Measurements from ENCODE around the gene GABRB3.

Gene GABRB3

GRCh38 chr15:26631894-26632293 lies 141.0 kb downstream of the GABRB3 start:
- no peak for DNase-seq (ENCODE audit: low read depth in 2 of 2)

DNA sequence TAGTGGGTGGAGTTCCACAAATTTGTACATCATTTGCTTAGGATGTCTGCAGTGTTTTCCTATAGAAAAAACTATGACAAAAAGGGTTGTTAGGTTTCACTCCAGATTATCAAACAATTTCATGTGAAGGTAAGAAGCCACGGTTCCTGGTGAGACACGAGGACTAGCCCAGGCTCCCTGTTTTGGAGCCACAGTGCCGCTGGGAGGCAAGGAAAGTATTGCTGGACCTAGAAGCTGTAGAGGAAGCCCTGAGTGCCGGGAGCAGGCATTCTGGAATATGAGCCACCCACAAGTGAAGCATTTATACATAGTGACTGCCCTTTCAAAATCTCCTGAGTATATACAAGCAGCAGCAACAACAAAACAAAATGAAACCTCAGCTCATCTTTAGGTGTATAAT lies 142.0 kb downstream of the GABRB3 start:
- DNase-seq (ENCODE audit: low read depth in 2 of 2) = no peak

- no peak for DNase-seq (ENCODE audit: low read depth in 2 of 2)
Measured at GRCh38 chr15:26628879-26629529, 143.9 kb downstream of the GABRB3 start.

GRCh38 chr15:26628071-26628470 lies 144.8 kb downstream of the GABRB3 start:
- DNase-seq (ENCODE audit: low read depth in 2 of 2) = no peak

DNA sequence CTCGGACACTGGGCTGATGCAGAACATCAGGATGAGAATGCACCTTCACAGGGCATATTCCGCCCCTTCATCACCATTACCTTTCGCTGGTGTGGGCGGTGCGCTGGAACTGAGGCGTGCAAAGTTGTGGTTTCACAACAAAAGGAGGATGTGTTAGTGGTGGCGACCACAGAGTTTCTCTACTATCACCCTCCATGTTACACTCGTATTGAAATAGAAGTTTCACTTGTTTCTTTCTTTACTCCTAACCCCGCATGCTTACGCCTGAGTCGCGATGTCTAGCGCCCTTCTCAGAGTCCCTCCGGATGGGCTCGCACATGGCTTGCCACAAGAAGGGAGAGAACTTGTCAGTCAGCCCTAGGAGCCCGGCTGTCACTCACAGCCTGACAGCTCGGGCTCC lies 148.7 kb downstream of the GABRB3 start:
- no peak for DNase-seq (ENCODE audit: low read depth in 2 of 2)

GRCh38 chr15:26623071-26623470 lies 149.8 kb downstream of the GABRB3 start:
- DNase-seq (ENCODE audit: low read depth in 2 of 2) = no peak

GRCh38 chr15:26621816-26622215 lies 151.1 kb downstream of the GABRB3 start:
- no peak for DNase-seq (ENCODE audit: low read depth in 2 of 2)

DNA sequence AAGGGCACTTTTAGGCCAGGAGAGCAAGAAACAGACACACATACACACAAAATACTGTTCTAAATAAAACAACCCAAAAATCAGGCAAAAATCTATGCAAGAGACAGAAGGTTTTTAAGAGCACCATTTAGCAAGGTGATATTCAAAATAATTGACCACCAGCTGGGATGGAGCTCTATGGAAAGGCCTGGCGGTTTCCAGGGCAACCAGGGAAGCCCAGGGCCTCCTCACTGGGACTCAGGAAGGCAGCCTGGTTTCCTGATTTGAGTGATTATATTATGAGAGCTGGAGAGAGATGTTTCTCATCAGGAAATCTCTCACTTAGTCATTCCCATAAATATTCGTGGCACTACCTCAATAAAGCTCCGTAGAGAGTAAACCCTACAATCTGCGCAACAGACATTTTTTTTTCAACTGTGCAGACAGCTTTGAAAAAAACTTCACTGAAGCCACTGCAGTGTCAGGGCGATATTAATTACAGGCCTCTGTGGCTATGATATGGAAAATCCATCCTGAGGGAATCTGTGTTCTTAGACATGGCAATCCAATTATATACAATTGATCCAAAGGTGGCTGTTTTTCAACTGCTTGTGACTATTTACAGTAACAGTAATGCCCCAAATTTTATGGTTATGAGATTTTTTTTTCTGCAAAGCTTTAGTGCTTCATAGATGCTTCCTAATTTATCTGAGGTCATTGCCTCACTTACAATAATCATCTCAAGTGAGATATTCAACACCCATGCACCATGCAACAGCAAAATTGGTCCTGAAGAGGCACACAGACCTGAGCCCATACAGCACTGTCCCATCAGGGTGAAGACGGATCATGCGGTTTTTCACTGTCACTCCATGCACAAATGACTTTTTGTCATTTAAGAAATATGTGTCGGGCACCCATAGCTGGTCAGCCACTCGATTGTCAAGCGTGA lies 152.1 kb downstream of the GABRB3 start:
- no peak for DNase-seq (ENCODE audit: low read depth in 2 of 2)

- DNase-seq (ENCODE audit: low read depth in 2 of 2) = no peak
Measured at GRCh38 chr15:26615927-26616302, 157.0 kb downstream of the GABRB3 start.

- no peak for DNase-seq (ENCODE audit: low read depth in 2 of 2)
Measured at GRCh38 chr15:26615188-26615926, 157.5 kb downstream of the GABRB3 start.

GRCh38 chr15:26614734-26615133 lies 158.1 kb downstream of the GABRB3 start:
- no peak for DNase-seq (ENCODE audit: low read depth in 2 of 2)

- DNase-seq (ENCODE audit: low read depth in 2 of 2) = no peak
Measured at GRCh38 chr15:26598704-26599103, 174.2 kb downstream of the GABRB3 start.

DNA sequence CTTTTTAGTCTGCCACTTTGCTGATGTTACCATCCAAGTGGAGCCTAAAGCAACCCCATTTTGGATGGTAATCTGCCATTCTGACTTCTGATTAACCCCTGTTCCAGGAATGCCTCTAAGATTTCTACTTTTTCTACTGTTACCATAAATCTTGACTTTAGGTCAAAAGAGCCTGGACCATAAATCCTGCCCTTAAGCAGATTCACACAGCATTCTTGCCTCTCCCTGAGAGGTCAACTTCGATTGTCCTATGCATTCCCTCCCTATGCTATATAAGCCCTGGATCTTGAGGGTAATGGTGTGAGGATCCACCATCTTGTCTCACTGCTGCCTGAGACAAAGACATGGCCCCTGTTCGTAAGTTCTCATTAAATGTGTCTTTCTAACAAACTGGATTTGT lies 177.3 kb downstream of the GABRB3 start:
- no peak for DNase-seq (ENCODE audit: low read depth in 2 of 2)

DNA sequence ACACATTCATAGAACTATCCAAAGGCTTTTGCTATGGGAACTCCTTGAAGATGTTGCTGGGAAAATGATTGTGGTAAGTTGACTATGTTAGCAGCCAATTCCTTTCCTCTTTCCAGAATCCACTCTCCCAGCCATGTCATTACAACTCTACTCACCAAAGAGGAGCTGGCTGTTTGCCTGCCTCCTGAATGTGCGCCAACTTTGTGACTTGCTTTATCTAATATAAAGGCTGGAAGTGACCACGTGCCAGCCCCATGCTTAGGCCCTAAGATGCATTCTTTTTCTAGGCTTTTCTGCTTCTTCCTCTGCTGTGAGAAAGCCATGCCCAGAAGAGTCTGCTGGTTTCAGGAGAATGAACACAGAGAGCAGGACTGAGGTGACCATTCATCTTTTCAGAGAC lies 182.2 kb downstream of the GABRB3 start:
- DNase-seq (ENCODE audit: low read depth in 2 of 2) = no peak

DNA sequence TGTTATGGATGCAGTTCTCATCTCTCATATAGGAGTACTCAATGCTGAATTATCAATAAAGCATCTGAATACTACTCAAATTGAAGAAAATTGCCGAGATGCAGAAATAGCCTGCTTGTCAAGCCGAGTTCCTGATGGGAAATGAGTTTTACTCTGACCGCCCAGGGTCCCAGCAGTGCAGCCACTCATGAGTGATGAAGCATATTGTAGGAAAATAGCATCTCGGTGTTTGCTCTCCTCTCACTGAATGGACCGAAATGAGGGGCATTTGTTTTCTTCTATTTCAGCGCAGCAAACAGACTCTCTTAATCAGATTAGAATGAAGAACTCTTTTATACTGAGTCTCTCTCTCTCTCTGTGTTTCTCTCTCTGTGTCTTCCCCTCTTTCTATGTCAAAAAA lies 190.0 kb downstream of the GABRB3 start:
- no peak for DNase-seq (ENCODE audit: low read depth in 2 of 2)

DNA sequence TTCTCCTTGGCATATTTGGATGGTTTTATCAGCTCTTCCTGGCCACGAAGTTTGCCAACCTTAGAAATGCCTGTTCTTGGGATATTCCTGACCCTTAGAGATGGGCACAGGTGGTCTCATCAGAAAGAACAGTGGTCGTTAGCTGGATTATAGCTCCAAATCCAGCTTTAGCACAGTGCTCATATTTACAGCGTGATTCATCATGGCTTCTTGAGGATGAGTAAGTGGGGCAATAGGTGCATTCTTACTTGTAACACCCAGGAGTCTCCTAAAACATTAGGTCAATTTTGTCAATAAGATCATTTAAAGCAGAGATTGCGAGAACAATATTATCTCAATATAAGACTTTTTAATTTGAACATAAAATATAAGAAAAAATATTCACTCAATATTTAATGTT lies 191.9 kb downstream of the GABRB3 start:
- DNase-seq (ENCODE audit: low read depth in 2 of 2) = no peak

DNA sequence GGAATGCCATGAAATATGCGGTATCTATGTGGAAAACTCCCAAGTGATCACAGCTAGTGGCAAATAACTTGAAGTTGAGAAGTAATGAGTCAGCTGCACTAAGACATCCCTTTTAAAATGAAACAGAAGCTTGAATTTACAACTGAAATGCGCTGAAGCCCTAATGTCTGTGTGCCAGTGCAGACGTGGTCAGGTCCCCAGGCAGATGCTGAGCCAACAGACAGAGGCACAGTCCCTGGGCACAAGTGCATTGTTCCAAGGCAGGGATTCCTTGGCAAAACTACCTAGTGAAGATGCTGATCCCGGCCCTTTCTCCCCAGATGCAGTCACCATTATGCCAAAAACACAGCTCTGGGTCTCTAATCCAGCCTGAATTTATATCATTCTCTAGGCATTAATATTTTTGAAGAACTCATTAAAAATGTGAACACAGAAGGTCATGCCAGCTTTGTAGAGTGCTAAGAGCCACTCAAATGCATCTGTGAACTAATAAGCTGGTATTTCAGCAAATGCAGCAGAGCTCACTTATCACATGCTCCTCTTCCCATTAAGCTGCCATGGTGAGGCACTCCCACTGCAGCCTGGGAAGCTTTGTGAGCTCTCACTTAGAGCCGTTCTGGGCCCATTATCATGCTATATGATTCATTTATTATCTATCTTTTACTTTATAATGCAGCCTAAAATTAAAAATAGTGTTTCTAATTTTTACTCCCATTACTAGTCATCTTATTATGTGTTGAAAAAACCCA lies 200.1 kb downstream of the GABRB3 start:
- DNase-seq (ENCODE audit: low read depth in 2 of 2) = no peak

- DNase-seq (ENCODE audit: low read depth in 2 of 2) = no peak
Measured at GRCh38 chr15:26571346-26571745, 201.5 kb downstream of the GABRB3 start.

- DNase-seq (ENCODE audit: low read depth in 2 of 2) = no peak
Measured at GRCh38 chr15:26565542-26565941, 207.3 kb downstream of the GABRB3 start.

- no peak for DNase-seq (ENCODE audit: low read depth in 2 of 2)
Measured at GRCh38 chr15:26564361-26564760, 208.5 kb downstream of the GABRB3 start.

- no peak for DNase-seq (ENCODE audit: low read depth in 2 of 2)
Measured at GRCh38 chr15:26562336-26562735, 210.5 kb downstream of the GABRB3 start.

- no peak for DNase-seq (ENCODE audit: low read depth in 2 of 2)
Measured at GRCh38 chr15:26561896-26562295, 211.0 kb downstream of the GABRB3 start.
